ENCODE results near the gene PLCXD1. TPM values are rescaled to one million over a fixed set of nuclear protein-coding genes. Genes with fewer than 3 reads are reported as not detected.

The PLCXD1 gene
- total and polyA plus RNA-seq, 2 experiments from 2014 or later, result 48.7 to 112 TPM

- TF ChIP-seq CTCF (conservative IDR thresholded peaks at IDR 0.05; ENCODE audit: low read depth in 2 of 2), result no peak
- no peak for TF ChIP-seq ZNF114 (CRISPR knock-in tag; IDR thresholded peaks at IDR 0.05)
- no peak for TF ChIP-seq ZNF331 (CRISPR knock-in tag; IDR thresholded peaks at IDR 0.05; ENCODE audit: low read depth)
Measured at GRCh38 chrX:316351-317325, 35.5 kb downstream of the PLCXD1 start (continued).

- Histone ChIP-seq H3F3A (replicated peaks; ENCODE audit: low read depth) (peaks cover 11% of the 10 kb centered on the region; the same call in 1 of the 2 replicates), H3K79me2 (replicated peaks; ENCODE audit: insufficient read depth) (peaks cover 13% of the 10 kb centered on the region; the same call in 1 of the 2 replicates), H3K4me1 (ENCODE audit: insufficient read depth) (no peaks in the 10 kb centered on the region; the same call in 1 of the 2 replicates), H3K27ac (ENCODE audit: low read depth) (peak overlapping the region; percentile 83; the same call in 1 of the 2 replicates), H3K27me3 (ENCODE audit: insufficient read depth) (no peaks in the 10 kb centered on the region), H3K4me2 (peak overlapping the region; percentile 62; the same call in 1 of the 2 replicates), H3K36me3 (ENCODE audit: insufficient read depth) (peaks cover 6% of the 10 kb centered on the region; the same call in 1 of the 2 replicates), H4K20me1 (replicated peaks; ENCODE audit: insufficient read depth) (no peaks in the 10 kb centered on the region; the same call in 1 of the 2 replicates), H3K4me3 (peak overlapping the region; percentile 72; the same call in 1 of the 2 replicates), H2AFZ (no peak overlapping the region), H3K9me2 (ENCODE audit: insufficient read depth) (no peaks in the 10 kb centered on the region)
- ATAC-seq, result no peak
- H3K4me3 Mint-ChIP-seq, result peak overlapping the region; percentile 90
- TF ChIP-seq REST (IDR thresholded peaks at IDR 0.05; ENCODE audit: unreplicated experiment), result no peak
- peaks cover 13% of the 10 kb centered on the region for H3K27me3 Mint-ChIP-seq (ENCODE audit: insufficient read depth, low read depth, poor library complexity)
- peaks cover 21% of the 10 kb centered on the region for H3K36me3 Mint-ChIP-seq (ENCODE audit: low read depth)
- peak overlapping the region; percentile 100 for H3K27ac Mint-ChIP-seq
- DNase-seq (ENCODE audit: low spot score), result no peak
- peaks cover 9% of the 10 kb centered on the region; the same call in 2 of the 3 replicates for H3K9me3 Mint-ChIP-seq
- H3K4me1 Mint-ChIP-seq, result no peaks in the 10 kb centered on the region; the same call in 2 of the 3 replicates
Measured at GRCh38 chrX:317424-318067, 36.4 kb downstream of the PLCXD1 start.
